Testis (tissue), 3 donors: ENCODE measurements around the gene CD40LG. TPM values are rescaled to one million over a fixed set of nuclear protein-coding genes. Genes with fewer than 3 reads are reported as not detected.

ENCODE experiments used
- DNase-seq: peaks from one replicate; pipeline ENCODE4 v3.0.0-alpha.2; 2019
- H3K27ac ChIP-seq, 2 donors: fragments of 200-600 bp; sonication (generic); one replicate each; pipeline ENCODE4 v1.5.1; 2019
- H3K27me3 ChIP-seq: fragments of 200-600 bp; sonication (generic); one replicate; pipeline ENCODE4 v1.5.1; 2019
- H3K36me3 ChIP-seq: fragments of 200-600 bp; sonication (generic); one replicate; pipeline ENCODE4 v1.5.1; 2017; ENCODE audit warnings: low read depth; ENCODE audit errors: missing control alignments
- H3K4me1 ChIP-seq: fragments of 200-600 bp; sonication (generic); one replicate; pipeline ENCODE4 v1.5.1; 2019
- H3K4me3 ChIP-seq, 2 donors: fragments of 200-600 bp; sonication (generic); one replicate each; pipeline ENCODE4 v1.5.1; 2017 to 2019
- H3K9me3 ChIP-seq: fragments of 200-600 bp; sonication (generic); one replicate; pipeline ENCODE4 v1.5.1; 2017
- POLR2A ChIP-seq: fragments of 450-650 bp; IDR thresholded peaks from one replicate; pipeline ENCODE4 v1.6.1; 2017; ENCODE audit warnings: antibody characterized with exemption, mild to moderate bottlenecking, moderate library complexity
- WGBS, 2 donors: methylation state at CpG; one replicate each; pipeline ENCODE4 v1.1.5; 2018; 5-methylcytosine and 5-hydroxymethylcytosine counted together
- intact Hi-C: fragments of 100-400 bp; cut with DNase I; formaldehyde crosslinking; loops from one replicate; pipeline ENCODE4 v1.15.1; 2023; ENCODE audit warnings: low total_unique reads
- polyA plus RNA-seq: library from polyadenylated mRNA; stranded (reverse); fragments of 350-450 nt; fragmentation: Illumina TruSeq; extraction: RNeasy Lipid Tissue Mini Kit (QIAGEN cat#74804); gene quantifications from one replicate; pipeline ENCODE4 v1.2.3, GENCODE V29; 2014; ENCODE audit warnings: low read depth, low replicate concordance; ENCODE audit not compliant: insufficient read depth
- total RNA-seq, 2 donors: library from RNA; depleted of rRNA; stranded (reverse); fragments of >200 nt; gene quantifications; one replicate each; pipeline ENCODE4 v1.2.3, GENCODE V29; 2016
- TF ChIP-seq, protein P1 (sequence below), 3 experiments: fragments of 450-650 bp in 2 of 3; fragments of 200-600 bp in 1 of 3; sonication (generic) in 1 of 3; IDR thresholded peaks; one replicate each; pipeline ENCODE4 v1.5.1; 2016 to 2019; ENCODE audit warnings: antibody characterized with exemption in 3 of 3, mild to moderate bottlenecking in 2 of 3, moderate library complexity in 1 of 3

CD40LG gene
- total and polyA plus RNA-seq, 3 donors from 2014 or later: 0.84 TPM; not detected in 2

DNA sequence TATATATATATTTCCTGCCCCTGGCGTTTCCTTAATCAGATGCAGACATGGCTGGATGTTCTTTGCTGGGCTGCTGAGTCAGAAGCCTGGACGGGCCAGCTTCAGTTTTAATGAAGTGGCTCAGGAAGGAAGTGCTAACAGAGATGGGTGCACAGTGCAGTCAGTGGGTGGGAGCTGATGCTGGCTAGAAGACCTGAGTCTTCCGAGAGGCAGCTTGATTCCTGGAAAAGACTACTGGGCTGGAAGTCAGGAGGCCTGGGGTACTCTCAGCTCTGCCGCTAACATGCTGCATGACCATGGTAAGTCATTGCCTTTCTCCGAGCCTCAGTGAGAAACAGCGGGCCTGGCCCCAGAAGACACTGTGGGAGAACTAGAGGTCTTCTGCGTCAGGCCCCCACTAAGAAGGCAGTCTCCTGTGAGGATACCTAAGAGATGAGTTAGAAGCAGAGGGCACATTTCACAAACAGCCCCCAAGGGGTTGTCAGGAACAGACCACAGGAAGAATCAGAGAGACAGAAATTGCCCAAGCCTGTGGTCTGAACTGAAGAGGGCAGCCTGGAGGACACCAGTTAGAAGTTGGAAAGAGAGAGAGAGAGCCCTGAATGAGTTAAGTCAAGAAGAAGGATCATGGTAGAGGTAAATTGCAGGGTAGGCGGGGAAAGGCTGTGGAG, 8.3 kb upstream of the CD40LG start:
- H3K36me3 ChIP-seq: no peaks in the 10 kb centered on the region
- no peak for TF ChIP-seq POLR2A
- TF ChIP-seq, protein P1, sequence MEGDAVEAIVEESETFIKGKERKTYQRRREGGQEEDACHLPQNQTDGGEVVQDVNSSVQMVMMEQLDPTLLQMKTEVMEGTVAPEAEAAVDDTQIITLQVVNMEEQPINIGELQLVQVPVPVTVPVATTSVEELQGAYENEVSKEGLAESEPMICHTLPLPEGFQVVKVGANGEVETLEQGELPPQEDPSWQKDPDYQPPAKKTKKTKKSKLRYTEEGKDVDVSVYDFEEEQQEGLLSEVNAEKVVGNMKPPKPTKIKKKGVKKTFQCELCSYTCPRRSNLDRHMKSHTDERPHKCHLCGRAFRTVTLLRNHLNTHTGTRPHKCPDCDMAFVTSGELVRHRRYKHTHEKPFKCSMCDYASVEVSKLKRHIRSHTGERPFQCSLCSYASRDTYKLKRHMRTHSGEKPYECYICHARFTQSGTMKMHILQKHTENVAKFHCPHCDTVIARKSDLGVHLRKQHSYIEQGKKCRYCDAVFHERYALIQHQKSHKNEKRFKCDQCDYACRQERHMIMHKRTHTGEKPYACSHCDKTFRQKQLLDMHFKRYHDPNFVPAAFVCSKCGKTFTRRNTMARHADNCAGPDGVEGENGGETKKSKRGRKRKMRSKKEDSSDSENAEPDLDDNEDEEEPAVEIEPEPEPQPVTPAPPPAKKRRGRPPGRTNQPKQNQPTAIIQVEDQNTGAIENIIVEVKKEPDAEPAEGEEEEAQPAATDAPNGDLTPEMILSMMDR (IDR thresholded peaks at IDR 0.05): no peak
- H3K4me1 ChIP-seq: no peaks in the 10 kb centered on the region
- WGBS, 2 donors: 55 to 84% methylated on average over 3 to 8 of the region's 8 CpGs
- no peak overlapping the region for H3K4me3 ChIP-seq
- H3K27me3 ChIP-seq: no peaks in the 10 kb centered on the region
- no peak overlapping the region for H3K27ac ChIP-seq
- intact Hi-C loops: no loop called here
- no peak for DNase-seq
- H3K9me3 ChIP-seq: no peaks in the 10 kb centered on the region

DNA sequence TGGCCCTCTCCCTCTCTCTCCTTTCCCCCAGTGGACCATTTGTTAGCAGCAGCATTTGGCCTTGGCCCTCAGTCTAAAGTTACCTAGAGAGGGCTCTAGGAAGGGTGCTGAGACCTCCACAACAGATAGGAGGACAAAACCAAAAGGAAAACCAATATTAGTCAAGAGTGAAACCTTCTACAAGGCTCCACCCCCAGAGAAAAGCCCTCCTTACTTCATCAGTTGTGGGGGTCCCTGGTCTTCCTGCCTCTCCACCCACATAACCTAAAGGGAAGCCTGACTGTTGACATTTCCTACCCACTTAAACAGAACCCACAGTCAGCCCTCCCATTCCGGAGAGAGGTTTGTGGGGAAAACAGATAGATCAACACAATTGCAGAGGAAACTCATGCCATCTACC, 4.7 kb upstream of the CD40LG start:
- Histone ChIP-seq H3K9me3 (no peaks in the 10 kb centered on the region), H3K4me3 (no peak overlapping the region), H3K4me1 (no peaks in the 10 kb centered on the region), H3K27me3 (no peaks in the 10 kb centered on the region), H3K27ac (no peak overlapping the region), H3K36me3 (no peaks in the 10 kb centered on the region)
- intact Hi-C loops: no loop called here
- DNase-seq: no peak
- 71% methylated on average over 1 of the region's 1 CpG; no CpG with 5 or more reads in 1 of the 2 donors for WGBS, 2 donors
- no peak for TF ChIP-seq POLR2A
- TF ChIP-seq, protein P1 (IDR thresholded peaks at IDR 0.05): no peak

DNA sequence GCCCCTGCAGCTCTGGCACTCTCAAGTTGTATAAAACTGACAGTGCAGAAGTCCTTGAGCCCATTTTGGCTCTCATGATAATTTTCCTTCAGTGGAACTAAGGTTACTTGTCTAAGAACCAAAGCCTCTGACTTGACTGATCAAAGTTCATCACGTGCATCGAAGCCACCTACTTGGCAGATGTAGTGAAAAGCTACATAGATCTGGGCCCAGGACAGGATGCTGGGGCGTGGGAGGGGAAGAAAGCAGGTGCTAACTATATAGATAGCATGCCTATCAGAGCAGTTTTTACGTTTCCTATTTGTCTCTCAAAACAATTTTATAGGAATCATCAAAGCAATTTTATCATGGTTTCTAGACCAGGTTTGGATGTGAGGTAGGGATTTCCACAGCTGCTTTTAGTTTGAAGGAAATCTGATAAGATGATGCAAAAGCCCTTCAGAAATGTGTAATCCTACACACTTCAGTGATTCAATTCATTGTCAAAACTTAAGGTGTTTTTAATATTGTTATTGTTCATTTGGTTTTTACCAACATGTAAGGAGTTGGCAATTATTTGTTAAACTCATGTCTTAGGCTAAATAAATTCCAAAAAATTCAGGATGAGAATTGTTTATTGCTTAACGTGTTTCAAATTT, 1.2 kb upstream of the CD40LG start:
- Histone ChIP-seq H3K36me3 (no peaks in the 10 kb centered on the region), H3K9me3 (no peaks in the 10 kb centered on the region)
- WGBS, 2 donors: 68% methylated on average over 4 to 5 of the region's 5 CpGs

DNA sequence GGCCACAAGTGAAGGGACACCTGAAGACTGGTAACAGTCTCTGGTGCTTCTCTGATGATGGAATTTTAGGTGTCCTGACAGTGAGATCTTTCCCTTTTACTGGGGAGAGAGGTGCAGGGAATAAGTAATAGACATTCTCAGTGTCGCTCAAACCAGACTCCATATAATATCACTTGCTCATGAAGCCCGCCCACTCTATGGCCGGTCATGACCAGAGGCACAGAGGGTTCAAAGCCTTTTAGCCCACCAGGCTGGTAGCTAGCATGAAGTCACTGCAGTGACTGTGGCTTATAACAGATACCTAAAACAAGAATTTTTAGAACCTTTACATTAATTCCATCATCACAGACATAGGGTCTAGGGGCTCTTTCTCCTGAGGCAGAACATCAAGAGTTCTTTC, 2.9 kb downstream of the CD40LG start:
- Histone ChIP-seq H3K27ac (no peak overlapping the region), H3K9me3 (no peaks in the 10 kb centered on the region), H3K4me1 (no peaks in the 10 kb centered on the region), H3K4me3 (no peak overlapping the region), H3K36me3 (no peaks in the 10 kb centered on the region), H3K27me3 (no peaks in the 10 kb centered on the region)
- TF ChIP-seq POLR2A: no peak
- TF ChIP-seq, protein P1 (IDR thresholded peaks at IDR 0.05): no peak
- whole genome bisulfite sequencing, 2 donors: 97% methylated on average over 3 of the region's 3 CpGs; no CpG with 5 or more reads in 1 of the 2 donors
- no peak for DNase-seq
- intact Hi-C loops: no loop called here

More for the DNA sequence above, 1.2 kb upstream of the CD40LG start:
- no peak for DNase-seq
- no peak overlapping the region for H3K4me3 ChIP-seq
- no peaks in the 10 kb centered on the region for H3K4me1 ChIP-seq
- no peaks in the 10 kb centered on the region for H3K27me3 ChIP-seq
- intact Hi-C loops: no loop called here
- TF ChIP-seq, protein P1 (IDR thresholded peaks at IDR 0.05): no peak
- TF ChIP-seq POLR2A: no peak
- H3K27ac ChIP-seq: no peak overlapping the region
